Measurements from ENCODE around the gene TMEM238. TPM values are rescaled to one million over a fixed set of nuclear protein-coding genes. Genes with fewer than 3 reads are reported as not detected.

The TMEM238 gene
- total RNA-seq, 5 donors from 2014 or later (not counting 1 experiment from before 2014, with no cell fraction given): 10.8 to 23.2 (median 20.0) TPM

Other genes with a start within 250 kb of the TMEM238 start
- under 1 TPM in 2 of 5 donors, not detected in 3; 0.36 to 0.76 TPM for gene TNNT1, start 235.1 kb downstream of the TMEM238 start, total RNA-seq
- not detected for gene TNNI3, start 226.6 kb downstream of the TMEM238 start, total RNA-seq
- gene DNAAF3, start 217.7 kb downstream of the TMEM238 start, total RNA-seq: not detected
- gene SYT5, start 204.0 kb downstream of the TMEM238 start, total RNA-seq: 1 to 10 TPM in 2 of 5 donors, not detected in 3; 2.7 to 2.9 TPM
- 1 to 10 TPM in 1 of 5 donors, under 1 TPM in 2, not detected in 2; 0.16 to 1.1 (median 0.51) TPM for gene PTPRH, start 174.8 kb downstream of the TMEM238 start, total RNA-seq
- gene TMEM86B, start 155.5 kb downstream of the TMEM238 start, total RNA-seq: 10 to 100 TPM; 10.6 to 22.4 (median 18.2) TPM
- 100 to 1,000 TPM; 173 to 208 (median 194) TPM for gene PPP6R1, start 125.3 kb downstream of the TMEM238 start, total RNA-seq
- gene HSPBP1, start 104.2 kb downstream of the TMEM238 start, total RNA-seq: 10 to 100 TPM; 16.8 to 27.6 (median 24.7) TPM
- 1 to 10 TPM; 2.9 to 5.8 (median 3.9) TPM for gene BRSK1, start 100.3 kb downstream of the TMEM238 start, total RNA-seq
- gene TMEM150B, start 59.0 kb downstream of the TMEM238 start, total RNA-seq: under 1 TPM in 1 of 5 donors, not detected in 4; 0.47 TPM
- 10 to 100 TPM; 24.4 to 71.8 (median 30.7) TPM for gene KMT5C, start 44.4 kb downstream of the TMEM238 start, total RNA-seq
- under 1 TPM in 2 of 5 donors, not detected in 3; 0.12 to 0.51 TPM for gene COX6B2, start 29.6 kb downstream of the TMEM238 start, total RNA-seq
- not detected for gene GARIN5B, start 21.0 kb downstream of the TMEM238 start, total RNA-seq
- under 1 TPM in 2 of 5 donors, not detected in 3; 0.53 to 0.96 TPM for gene IL11, start 13.8 kb downstream of the TMEM238 start, total RNA-seq
- gene TMEM190, start 7.5 kb downstream of the TMEM238 start, total RNA-seq: not detected
- 1,000 to 10,000 TPM; 3,465 to 4,436 (median 4,286) TPM for gene RPL28, start 1.6 kb upstream of the TMEM238 start, total RNA-seq
- gene UBE2S, start 23.5 kb upstream of the TMEM238 start, total RNA-seq: 10 to 100 TPM; 27.5 to 75.2 (median 35.1) TPM
- gene SHISA7, start 59.0 kb upstream of the TMEM238 start, total RNA-seq: not detected
- gene ISOC2, start 77.3 kb upstream of the TMEM238 start, total RNA-seq: 10 to 100 TPM in 3 of 5 donors, 1 to 10 TPM in 2; 6.8 to 18.9 (median 14.7) TPM
- not detected for gene C19orf85, start 80.5 kb upstream of the TMEM238 start, total RNA-seq
- 10 to 100 TPM; 14.2 to 24.1 (median 16.2) TPM for gene ZNF628, start 92.3 kb upstream of the TMEM238 start, total RNA-seq
- gene NAT14, start 100.9 kb upstream of the TMEM238 start, total RNA-seq: 10 to 100 TPM in 1 of 5 donors, 1 to 10 TPM in 4; 6.3 to 10.4 (median 8.1) TPM
- 1 to 10 TPM in 2 of 5 donors, under 1 TPM in 3; 0.38 to 1.3 (median 0.66) TPM for gene SSC5D, start 104.1 kb upstream of the TMEM238 start, total RNA-seq
- not detected for gene SBK2, start 152.8 kb upstream of the TMEM238 start, total RNA-seq
- not detected for gene SBK3, start 161.3 kb upstream of the TMEM238 start, total RNA-seq
- gene ZNF579, start 196.6 kb upstream of the TMEM238 start, total RNA-seq: 10 to 100 TPM in 3 of 5 donors, 1 to 10 TPM in 2; 5.4 to 13.3 (median 10.0) TPM
- 10 to 100 TPM in 4 of 5 donors, 1 to 10 TPM in 1; 9.8 to 27.7 (median 19.0) TPM for gene FIZ1, start 215.2 kb upstream of the TMEM238 start, total RNA-seq
- gene ZNF524, start 216.0 kb upstream of the TMEM238 start, total RNA-seq: 10 to 100 TPM; 14.9 to 42.2 (median 33.4) TPM
- gene ZNF865, start 221.4 kb upstream of the TMEM238 start, total RNA-seq: 10 to 100 TPM; 16.3 to 29.4 (median 27.3) TPM
- 10 to 100 TPM in 2 of 5 donors, 1 to 10 TPM in 3; 7.2 to 13.3 (median 8.2) TPM for gene ZNF784, start 240.3 kb upstream of the TMEM238 start, total RNA-seq

Data from T-cell (primary cell).